Mesenchymal stem cell (in vitro differentiated cells and primary cell): ENCODE measurements around the gene PIMREG.
A peak's percentile ranks its signal among the peaks of the same experiment; 100 is the strongest.

Experiments
- DNase-seq: peaks from one replicate; pipeline ENCODE4 v3.0.0-alpha.2; 2013
- H2AFZ ChIP-seq: one replicate; pipeline ENCODE4 v1.6.1; 2013; ENCODE audit warnings: low read depth, mild to moderate bottlenecking, control low read depth, inconsistent platforms, low read length, moderate library complexity
- H2AK5ac ChIP-seq: 2 replicates; pipeline ENCODE4 v1.6.1; 2013; ENCODE audit warnings: low read length, moderate library complexity, mild to moderate bottlenecking, inconsistent platforms; ENCODE audit not compliant: severe bottlenecking
- H2BK120ac ChIP-seq: one replicate; pipeline ENCODE4 v1.6.1; 2013; ENCODE audit warnings: low read depth, mild to moderate bottlenecking, inconsistent platforms, low read length, moderate library complexity
- H2BK12ac ChIP-seq, 2 experiments: one replicate each; pipeline ENCODE4 v1.6.1; 2013; ENCODE audit warnings: inconsistent platforms in 2 of 2, low read length in 2 of 2, mild to moderate bottlenecking in 2 of 2, moderate library complexity in 2 of 2, control low read depth in 1 of 2
- H2BK15ac ChIP-seq: one replicate; pipeline ENCODE4 v1.6.1; 2013; ENCODE audit warnings: mild to moderate bottlenecking, low read depth, inconsistent platforms; ENCODE audit not compliant: poor library complexity, severe bottlenecking
- H2BK5ac ChIP-seq: 2 replicates; pipeline ENCODE4 v1.6.1; 2013; ENCODE audit warnings: low read depth, mild to moderate bottlenecking, low read length, control low read depth, inconsistent platforms; ENCODE audit not compliant: poor library complexity, severe bottlenecking
- H3K14ac ChIP-seq, 2 experiments: one replicate each; pipeline ENCODE4 v1.6.1; 2013; ENCODE audit warnings: inconsistent platforms in 2 of 2, low read length in 2 of 2, control low read depth in 1 of 2, mild to moderate bottlenecking in 1 of 2, moderate library complexity in 1 of 2
- H3K18ac ChIP-seq, 2 experiments: one replicate each; pipeline ENCODE4 v1.6.1; 2013; ENCODE audit warnings: inconsistent platforms in 2 of 2, low read length in 2 of 2, control low read depth in 1 of 2, low read depth in 1 of 2, mild to moderate bottlenecking in 1 of 2
- H3K23ac ChIP-seq, 2 experiments: one replicate each; pipeline ENCODE4 v1.6.1; 2013; ENCODE audit warnings: inconsistent platforms in 2 of 2, low read length in 2 of 2, mild to moderate bottlenecking in 2 of 2, moderate library complexity in 2 of 2, control low read depth in 1 of 2
- H3K27ac ChIP-seq: 2 replicates; pipeline ENCODE4 v1.5.1; 2013; ENCODE audit warnings: mild to moderate bottlenecking, moderate library complexity, low read length, control low read depth, inconsistent platforms; ENCODE audit not compliant: poor library complexity, severe bottlenecking
- H3K27me3 ChIP-seq, 2 experiments: 2 replicates each; pipeline versions ENCODE4 v1.6.1 to v1.7.0; 2013; ENCODE audit warnings: low read length in 2 of 2, mild to moderate bottlenecking in 2 of 2, moderate library complexity in 2 of 2, control low read depth in 1 of 2, inconsistent platforms in 1 of 2; ENCODE audit not compliant: control insufficient read depth in 1 of 2, insufficient read depth in 1 of 2
- H3K36me3 ChIP-seq, 2 experiments: 2 replicates each; pipeline versions ENCODE4 v1.6.1 to v1.7.0; 2013; ENCODE audit warnings: low read length in 2 of 2, control low read depth in 1 of 2, inconsistent platforms in 1 of 2, low read depth in 1 of 2, mild to moderate bottlenecking in 1 of 2; ENCODE audit not compliant: insufficient read depth in 2 of 2, control insufficient read depth in 1 of 2
- H3K4ac ChIP-seq, 2 experiments: one replicate each; pipeline ENCODE4 v1.6.1; 2013; ENCODE audit warnings: inconsistent platforms in 2 of 2, low read length in 2 of 2, mild to moderate bottlenecking in 2 of 2, moderate library complexity in 2 of 2, control low read depth in 1 of 2, low read depth in 1 of 2
- H3K4me1 ChIP-seq: 2 replicates; pipeline ENCODE4 v1.6.1; 2013; ENCODE audit warnings: low read depth, low read length, control low read depth; ENCODE audit not compliant: control insufficient read depth, insufficient read depth
- H3K4me2 ChIP-seq: 2 replicates; pipeline ENCODE4 v1.6.1; 2013; ENCODE audit warnings: low read length, mild to moderate bottlenecking, inconsistent platforms; ENCODE audit not compliant: poor library complexity, severe bottlenecking
- H3K4me3 ChIP-seq, 2 experiments: 2 replicates each; pipeline versions ENCODE4 v1.5.1 to v1.7.0; 2013; ENCODE audit warnings: low read length in 2 of 2, mild to moderate bottlenecking in 2 of 2, control low read depth in 1 of 2, low read depth in 1 of 2; ENCODE audit not compliant: insufficient read depth in 1 of 2
- H3K79me1 ChIP-seq: replicated peaks from 2 replicates; pipeline ENCODE4 v1.6.1; 2013; ENCODE audit warnings: mild to moderate bottlenecking, control low read depth, low read length, inconsistent platforms; ENCODE audit not compliant: poor library complexity, severe bottlenecking
- H3K9ac ChIP-seq: 2 replicates; pipeline ENCODE4 v1.7.0; 2013; ENCODE audit warnings: mild to moderate bottlenecking, low read length, moderate library complexity
- H3K9me3 ChIP-seq: 2 replicates; pipeline ENCODE4 v1.7.0; 2013; ENCODE audit warnings: mild to moderate bottlenecking, low read length; ENCODE audit not compliant: control insufficient read depth
- H4K8ac ChIP-seq: one replicate; pipeline ENCODE4 v1.6.1; 2013; ENCODE audit warnings: inconsistent platforms, mild to moderate bottlenecking, low read length, moderate library complexity
- H4K91ac ChIP-seq: one replicate; pipeline ENCODE4 v1.6.1; 2013; ENCODE audit warnings: mild to moderate bottlenecking, low read length, inconsistent platforms
- WGBS: methylation state at CpG from one replicate; pipeline ENCODE4 v1.1.7; 2013; ENCODE audit warnings: mixed read lengths; 5-methylcytosine and 5-hydroxymethylcytosine counted together

Gene PIMREG

DNA sequence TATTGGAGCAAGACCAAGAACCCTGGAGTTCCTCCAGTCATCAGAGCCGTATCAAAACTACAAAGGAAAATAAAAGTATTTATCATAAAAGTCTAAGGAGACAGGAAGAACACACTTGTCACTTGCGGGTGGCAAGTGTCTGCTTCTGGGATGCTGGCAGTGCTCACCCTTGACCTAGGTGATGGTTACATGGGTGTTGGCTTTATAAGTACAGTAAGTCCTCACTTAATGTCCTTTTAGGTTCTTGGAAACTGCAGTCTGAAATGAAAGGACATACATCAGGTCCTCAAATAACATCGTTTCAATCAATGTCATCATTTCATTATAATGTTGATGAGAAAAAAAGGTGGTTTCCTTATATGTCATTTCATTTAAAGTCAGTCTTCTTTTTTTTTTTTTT lies 6.3 kb upstream of the PIMREG start:
- Histone ChIP-seq H3K27me3 (peaks cover 7 to 26% of the 10 kb centered on the region in 2 experiments), H2AFZ (no peak overlapping the region), H2BK120ac (no peak overlapping the region), H2BK5ac (no peak overlapping the region), H4K91ac (no peak overlapping the region), H3K14ac (no peak overlapping the region), H3K4me1 (no peaks in the 10 kb centered on the region), H3K9ac (no peak overlapping the region), H3K4ac (no peak overlapping the region), H4K8ac (no peak overlapping the region), H2AK5ac (no peak overlapping the region), H2BK12ac (no peak overlapping the region), H3K79me1 (no peaks in the 10 kb centered on the region), H3K4me2 (no peak overlapping the region), H3K4me3 (no peak overlapping the region), H3K23ac (no peak overlapping the region), H3K9me3 (no peaks in the 10 kb centered on the region), H3K36me3 (no peaks in the 10 kb centered on the region), H3K18ac (no peak overlapping the region), H3K27ac (no peak overlapping the region), H2BK15ac (no peak overlapping the region)
- no peak for DNase-seq
- 75% methylated on average over 1 of the region's 3 CpGs for WGBS

- Histone ChIP-seq H2AK5ac (no peak overlapping the region), H2BK120ac (no peak overlapping the region), H3K4ac (no peak overlapping the region), H3K79me1 (peaks cover 7% of the 10 kb centered on the region), H2BK15ac (no peak overlapping the region), H3K4me1 (peaks cover 5% of the 10 kb centered on the region), H3K4me3 (no peak overlapping the region), H2BK12ac (no peak overlapping the region), H3K9ac (no peak overlapping the region), H2BK5ac (no peak overlapping the region), H3K23ac (no peak overlapping the region), H3K36me3 (no peaks in the 10 kb centered on the region), H3K27ac (no peak overlapping the region), H3K9me3 (no peaks in the 10 kb centered on the region), H4K8ac (no peak overlapping the region), H3K4me2 (no peak overlapping the region), H3K14ac (no peak overlapping the region), H3K18ac (no peak overlapping the region), H2AFZ (no peak overlapping the region), H3K27me3 (peaks cover 7 to 26% of the 10 kb centered on the region in 2 experiments), H4K91ac (no peak overlapping the region)
- 39% methylated on average over 4 of the region's 4 CpGs for WGBS
- no peak for DNase-seq
Observed at GRCh38 chr17:6439951-6440350, 4.3 kb upstream of the PIMREG start.

GRCh38 chr17:6442775-6443174 lies 1.5 kb upstream of the PIMREG start:
- Histone ChIP-seq H2BK120ac (no peak overlapping the region), H3K4me1 (peaks cover 8% of the 10 kb centered on the region), H2AFZ (no peak overlapping the region), H3K79me1 (peaks cover 21% of the 10 kb centered on the region), H3K4ac (no peak overlapping the region), H2BK5ac (no peak overlapping the region), H3K14ac (no peak overlapping the region), H3K4me3 (no peak overlapping the region), H3K9me3 (no peaks in the 10 kb centered on the region), H3K27me3 (peaks cover 5 to 11% of the 10 kb centered on the region in 2 experiments), H2AK5ac (no peak overlapping the region), H3K4me2 (no peak overlapping the region), H3K9ac (no peak overlapping the region), H2BK15ac (no peak overlapping the region), H3K18ac (no peak overlapping the region), H4K91ac (no peak overlapping the region), H4K8ac (no peak overlapping the region), H3K23ac (no peak overlapping the region), H3K36me3 (peaks cover 0 to 5% of the 10 kb centered on the region in 2 experiments), H2BK12ac (no peak overlapping the region), H3K27ac (no peak overlapping the region)
- DNase-seq, result no peak
- WGBS, result 80% methylated on average over 5 of the region's 6 CpGs

DNA sequence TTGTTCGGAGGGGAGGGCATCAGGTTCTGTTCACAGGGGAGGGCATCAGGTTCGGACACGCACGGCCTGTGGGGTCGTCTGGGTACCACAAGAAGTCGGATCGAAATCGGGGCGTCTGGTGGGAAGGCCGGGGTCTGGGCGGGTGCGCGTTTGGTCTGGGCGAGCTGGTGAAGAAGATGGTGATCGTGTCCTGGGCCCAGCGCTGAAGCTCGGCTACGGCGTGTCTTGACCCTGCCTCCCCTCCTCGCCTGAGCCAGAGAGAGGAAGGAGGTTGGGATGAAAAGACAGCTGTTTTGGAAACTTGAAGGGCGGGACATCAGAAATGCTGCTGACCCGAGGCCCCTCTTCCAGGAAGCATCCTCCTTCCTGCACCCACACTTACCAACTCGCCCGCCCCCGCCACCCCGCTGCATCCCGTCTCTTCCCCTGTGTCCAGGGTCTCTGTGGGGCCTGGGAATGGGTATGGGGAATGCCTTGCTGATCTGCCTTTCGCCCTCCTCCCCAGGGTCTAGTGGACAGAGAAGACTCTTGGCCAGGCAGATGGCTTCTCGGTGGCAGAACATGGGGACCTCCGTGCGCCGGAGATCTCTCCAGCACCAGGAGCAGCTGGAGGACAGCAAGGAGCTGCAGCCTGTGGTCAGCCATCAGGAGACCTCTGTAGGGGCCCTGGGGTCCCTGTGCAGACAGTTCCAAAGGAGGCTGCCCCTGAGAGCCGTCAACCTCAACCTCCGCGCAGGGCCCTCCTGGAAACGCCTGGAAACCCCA lies 498 bp downstream of the PIMREG start:
- 41% methylated on average over 23 of the region's 36 CpGs for WGBS
- H3K4me3 ChIP-seq, result peak overlapping the region; percentile 56 to 92
- no peak overlapping the region for H2BK120ac ChIP-seq
- H2BK12ac ChIP-seq, result no peak overlapping the region
- H2AFZ ChIP-seq, result no peak overlapping the region
- H3K9ac ChIP-seq, result peak overlapping the region; percentile 83
- peak overlapping the region in 1 of 2 experiments; percentile 40 for H3K23ac ChIP-seq
- H4K91ac ChIP-seq, result no peak overlapping the region
- no peak overlapping the region for H3K14ac ChIP-seq
- peaks cover 10% of the 10 kb centered on the region for H3K4me1 ChIP-seq
- no peak overlapping the region for H3K27ac ChIP-seq
- peak overlapping the region; percentile 95 for H3K4me2 ChIP-seq
- no peak overlapping the region for H3K4ac ChIP-seq
- H3K27me3 ChIP-seq, result peaks cover under 1 to 5% of the 10 kb centered on the region in 2 experiments
- no peak for DNase-seq
- H3K36me3 ChIP-seq, result peaks cover 0 to 18% of the 10 kb centered on the region in 2 experiments
- H2BK15ac ChIP-seq, result no peak overlapping the region
- H3K9me3 ChIP-seq, result no peaks in the 10 kb centered on the region
- H2BK5ac ChIP-seq, result no peak overlapping the region
- H3K79me1 ChIP-seq, result peaks cover 21% of the 10 kb centered on the region
- H3K18ac ChIP-seq, result no peak overlapping the region
- no peak overlapping the region for H4K8ac ChIP-seq
- H2AK5ac ChIP-seq, result no peak overlapping the region
